Measurements from ENCODE around the gene POU3F1.

DNA sequence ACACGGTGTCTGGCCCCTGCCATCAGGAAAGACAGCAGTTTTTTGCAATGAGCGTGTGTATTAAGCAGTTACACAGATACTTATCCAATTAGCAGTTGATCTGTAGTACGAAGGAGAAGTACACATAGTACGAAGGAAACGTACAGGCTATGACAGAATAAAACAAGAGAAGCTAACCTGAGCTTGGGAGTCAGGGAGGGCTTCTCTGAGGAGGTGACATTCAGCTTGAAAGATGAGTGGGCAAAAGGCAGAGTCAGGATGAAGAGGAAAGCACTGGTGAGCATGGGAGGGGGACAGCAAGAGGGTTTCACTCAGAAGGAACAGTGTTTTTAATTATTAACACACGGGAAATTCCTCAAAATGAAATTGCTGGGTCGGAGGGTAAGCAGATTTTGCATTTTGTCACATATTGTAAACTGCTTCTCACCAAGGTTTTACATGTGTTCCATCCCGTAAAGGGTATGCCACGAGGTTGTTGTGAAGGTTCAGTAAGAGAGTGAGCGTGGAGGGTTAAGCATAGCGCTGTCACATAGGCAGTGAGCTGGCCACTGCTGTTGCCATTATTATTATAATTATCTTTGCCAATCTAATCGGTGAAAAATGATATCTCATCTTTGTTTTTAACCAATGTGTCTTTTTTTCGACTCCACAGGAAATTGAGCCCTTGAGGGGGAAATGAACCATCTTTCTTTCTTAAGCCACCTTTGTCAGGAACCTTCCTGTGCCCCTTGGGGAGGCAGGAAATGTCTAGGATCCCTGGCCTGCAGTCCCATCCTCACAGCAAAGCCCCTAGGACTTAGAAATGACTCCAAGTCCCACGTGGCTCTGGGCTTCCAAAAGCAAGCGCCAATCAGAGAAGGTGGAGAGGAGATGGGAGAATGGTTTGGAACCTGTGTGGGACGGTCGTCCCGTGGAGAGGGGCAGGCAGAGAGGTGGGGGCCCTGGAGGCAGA is 47.3 kb upstream of the POU3F1 start:
- TF ChIP-seq ZNF207 (IDR thresholded peaks at IDR 0.05; ENCODE audit: borderline replicate concordance) (no peak), RAD21 (IDR thresholded peaks at IDR 0.05; ENCODE audit: insufficient read depth, low read depth, low read length) (no peak), EZH2 (IDR thresholded peaks at IDR 0.05; ENCODE audit: borderline replicate concordance, control insufficient read depth, low read depth, low read length) (no peak), KDM1A (IDR thresholded peaks at IDR 0.05; ENCODE audit: borderline replicate concordance) (no peak), SIN3A (IDR thresholded peaks at IDR 0.05; ENCODE audit: low read depth, low read length) (no peak), NBN (IDR thresholded peaks at IDR 0.05) (no peak), CBX5 (IDR thresholded peaks at IDR 0.05; ENCODE audit: low read depth) (no peak), EED (IDR thresholded peaks at IDR 0.05; ENCODE audit: low read depth) (no peak), TAF1 (IDR thresholded peaks at IDR 0.05; ENCODE audit: borderline replicate concordance, low read depth, low read length) (no peak), POLR2A (IDR thresholded peaks at IDR 0.05; ENCODE audit: low read depth, low read length) (no peak)
- TF ChIP-seq, protein P1, sequence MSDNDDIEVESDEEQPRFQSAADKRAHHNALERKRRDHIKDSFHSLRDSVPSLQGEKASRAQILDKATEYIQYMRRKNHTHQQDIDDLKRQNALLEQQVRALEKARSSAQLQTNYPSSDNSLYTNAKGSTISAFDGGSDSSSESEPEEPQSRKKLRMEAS (IDR thresholded peaks at IDR 0.05; ENCODE audit: low read depth, low read length), result no peak
- TF ChIP-seq, protein P2, sequence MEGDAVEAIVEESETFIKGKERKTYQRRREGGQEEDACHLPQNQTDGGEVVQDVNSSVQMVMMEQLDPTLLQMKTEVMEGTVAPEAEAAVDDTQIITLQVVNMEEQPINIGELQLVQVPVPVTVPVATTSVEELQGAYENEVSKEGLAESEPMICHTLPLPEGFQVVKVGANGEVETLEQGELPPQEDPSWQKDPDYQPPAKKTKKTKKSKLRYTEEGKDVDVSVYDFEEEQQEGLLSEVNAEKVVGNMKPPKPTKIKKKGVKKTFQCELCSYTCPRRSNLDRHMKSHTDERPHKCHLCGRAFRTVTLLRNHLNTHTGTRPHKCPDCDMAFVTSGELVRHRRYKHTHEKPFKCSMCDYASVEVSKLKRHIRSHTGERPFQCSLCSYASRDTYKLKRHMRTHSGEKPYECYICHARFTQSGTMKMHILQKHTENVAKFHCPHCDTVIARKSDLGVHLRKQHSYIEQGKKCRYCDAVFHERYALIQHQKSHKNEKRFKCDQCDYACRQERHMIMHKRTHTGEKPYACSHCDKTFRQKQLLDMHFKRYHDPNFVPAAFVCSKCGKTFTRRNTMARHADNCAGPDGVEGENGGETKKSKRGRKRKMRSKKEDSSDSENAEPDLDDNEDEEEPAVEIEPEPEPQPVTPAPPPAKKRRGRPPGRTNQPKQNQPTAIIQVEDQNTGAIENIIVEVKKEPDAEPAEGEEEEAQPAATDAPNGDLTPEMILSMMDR (IDR thresholded peaks at IDR 0.05 in 2 of 3, conservative IDR thresholded peaks at IDR 0.05 in 1 of 3; ENCODE audit: control insufficient read depth in 2 of 3, extremely low read depth in 1 of 3, insufficient read depth in 1 of 3, low read depth in 3 of 3, low read length in 3 of 3), result no peak
- TF ChIP-seq, protein P3, sequence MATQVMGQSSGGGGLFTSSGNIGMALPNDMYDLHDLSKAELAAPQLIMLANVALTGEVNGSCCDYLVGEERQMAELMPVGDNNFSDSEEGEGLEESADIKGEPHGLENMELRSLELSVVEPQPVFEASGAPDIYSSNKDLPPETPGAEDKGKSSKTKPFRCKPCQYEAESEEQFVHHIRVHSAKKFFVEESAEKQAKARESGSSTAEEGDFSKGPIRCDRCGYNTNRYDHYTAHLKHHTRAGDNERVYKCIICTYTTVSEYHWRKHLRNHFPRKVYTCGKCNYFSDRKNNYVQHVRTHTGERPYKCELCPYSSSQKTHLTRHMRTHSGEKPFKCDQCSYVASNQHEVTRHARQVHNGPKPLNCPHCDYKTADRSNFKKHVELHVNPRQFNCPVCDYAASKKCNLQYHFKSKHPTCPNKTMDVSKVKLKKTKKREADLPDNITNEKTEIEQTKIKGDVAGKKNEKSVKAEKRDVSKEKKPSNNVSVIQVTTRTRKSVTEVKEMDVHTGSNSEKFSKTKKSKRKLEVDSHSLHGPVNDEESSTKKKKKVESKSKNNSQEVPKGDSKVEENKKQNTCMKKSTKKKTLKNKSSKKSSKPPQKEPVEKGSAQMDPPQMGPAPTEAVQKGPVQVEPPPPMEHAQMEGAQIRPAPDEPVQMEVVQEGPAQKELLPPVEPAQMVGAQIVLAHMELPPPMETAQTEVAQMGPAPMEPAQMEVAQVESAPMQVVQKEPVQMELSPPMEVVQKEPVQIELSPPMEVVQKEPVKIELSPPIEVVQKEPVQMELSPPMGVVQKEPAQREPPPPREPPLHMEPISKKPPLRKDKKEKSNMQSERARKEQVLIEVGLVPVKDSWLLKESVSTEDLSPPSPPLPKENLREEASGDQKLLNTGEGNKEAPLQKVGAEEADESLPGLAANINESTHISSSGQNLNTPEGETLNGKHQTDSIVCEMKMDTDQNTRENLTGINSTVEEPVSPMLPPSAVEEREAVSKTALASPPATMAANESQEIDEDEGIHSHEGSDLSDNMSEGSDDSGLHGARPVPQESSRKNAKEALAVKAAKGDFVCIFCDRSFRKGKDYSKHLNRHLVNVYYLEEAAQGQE (IDR thresholded peaks at IDR 0.05; ENCODE audit: low read depth, low read length), result no peak

Measured in GM12878 (cell line).